GM21737 (cell line): ENCODE results near the gene MYLK.
"Not testable (repeated sequence)": the region's sequence is repeated elsewhere in the genome, so short reads cannot be mapped to it uniquely, and the experiment has no call there.

Experiments used
- ATAC-seq: cut with Tn5 transposase; IDR thresholded peaks from one replicate; pipeline ENCODE4 v1.9.1; 2021; ENCODE audit warnings: mild to moderate bottlenecking, moderate library complexity; ENCODE audit not compliant: unreplicated experiment

Gene MYLK

GRCh38 chr3:123608263-123608937 lies 275.7 kb downstream of the MYLK start:
- no peak for ATAC-seq

GRCh38 chr3:123606527-123606926 lies 277.6 kb downstream of the MYLK start:
- no peak for ATAC-seq

GRCh38 chr3:123605789-123606234 lies 278.3 kb downstream of the MYLK start:
- peak; percentile 64 for ATAC-seq

DNA sequence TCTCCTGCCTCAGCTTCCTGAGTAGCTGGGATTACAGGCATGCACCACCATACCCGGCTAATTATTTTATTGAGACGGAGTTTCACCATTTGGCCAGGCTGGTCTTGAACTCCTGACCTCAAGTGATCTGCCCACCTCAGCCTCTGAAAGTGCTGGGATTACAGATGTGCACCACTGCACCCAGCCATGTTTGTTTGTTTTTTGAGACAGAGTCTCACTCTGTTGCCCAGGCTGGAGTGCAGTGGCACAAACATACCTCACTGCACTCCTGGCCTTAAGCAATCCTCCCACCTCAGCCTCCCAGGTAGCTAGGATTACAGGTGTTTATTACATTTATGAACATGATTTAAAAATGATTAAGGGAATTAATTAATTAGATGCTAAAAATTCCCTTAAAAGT lies 281.0 kb downstream of the MYLK start:
- ATAC-seq = not testable (repeated sequence)

DNA sequence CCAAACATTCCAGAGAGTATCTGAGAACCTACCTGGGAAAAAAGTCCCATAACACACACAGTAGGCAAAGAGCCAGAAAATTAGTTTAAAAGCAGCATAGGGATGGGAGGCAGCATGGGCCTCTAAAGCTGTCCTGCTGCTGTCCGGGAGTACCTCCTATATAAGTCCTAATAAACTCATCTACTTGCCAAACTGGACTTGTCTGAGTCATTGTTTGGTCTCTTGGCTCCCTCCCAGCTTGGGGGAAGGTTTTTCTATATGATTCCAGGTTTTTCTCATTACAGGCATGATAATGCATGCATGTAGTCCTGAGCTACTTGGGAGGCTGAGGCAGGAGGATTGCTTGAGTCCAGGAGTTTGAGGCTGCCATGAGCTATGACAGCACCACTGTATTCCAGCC lies 281.8 kb downstream of the MYLK start:
- ATAC-seq = no peak

GRCh38 chr3:123600863-123601262 lies 283.3 kb downstream of the MYLK start:
- not testable (repeated sequence) for ATAC-seq

DNA sequence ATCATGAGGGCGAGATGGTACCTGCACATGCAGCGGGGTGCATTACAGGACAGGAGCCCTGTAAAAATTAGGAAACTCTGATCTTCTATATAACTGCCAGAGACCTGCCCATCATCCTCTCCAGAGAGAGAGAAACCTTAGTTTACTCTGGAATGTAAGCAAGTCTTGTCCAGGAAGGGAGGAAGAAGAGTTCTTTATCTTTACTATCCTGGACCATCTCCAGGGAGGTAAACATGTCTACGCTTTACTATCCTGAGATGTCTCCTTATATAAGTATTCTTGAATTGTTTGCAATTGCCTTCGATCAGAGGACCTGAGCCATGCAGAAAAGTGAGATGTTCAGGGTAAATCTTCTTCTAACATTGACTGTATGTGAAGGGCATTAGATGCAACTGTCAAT lies 286.6 kb downstream of the MYLK start:
- no peak for ATAC-seq

- ATAC-seq = no peak
Observed at GRCh38 chr3:123595396-123596180, 288.5 kb downstream of the MYLK start.

- no peak for ATAC-seq
Observed at GRCh38 chr3:123593381-123593780, 290.8 kb downstream of the MYLK start.

DNA sequence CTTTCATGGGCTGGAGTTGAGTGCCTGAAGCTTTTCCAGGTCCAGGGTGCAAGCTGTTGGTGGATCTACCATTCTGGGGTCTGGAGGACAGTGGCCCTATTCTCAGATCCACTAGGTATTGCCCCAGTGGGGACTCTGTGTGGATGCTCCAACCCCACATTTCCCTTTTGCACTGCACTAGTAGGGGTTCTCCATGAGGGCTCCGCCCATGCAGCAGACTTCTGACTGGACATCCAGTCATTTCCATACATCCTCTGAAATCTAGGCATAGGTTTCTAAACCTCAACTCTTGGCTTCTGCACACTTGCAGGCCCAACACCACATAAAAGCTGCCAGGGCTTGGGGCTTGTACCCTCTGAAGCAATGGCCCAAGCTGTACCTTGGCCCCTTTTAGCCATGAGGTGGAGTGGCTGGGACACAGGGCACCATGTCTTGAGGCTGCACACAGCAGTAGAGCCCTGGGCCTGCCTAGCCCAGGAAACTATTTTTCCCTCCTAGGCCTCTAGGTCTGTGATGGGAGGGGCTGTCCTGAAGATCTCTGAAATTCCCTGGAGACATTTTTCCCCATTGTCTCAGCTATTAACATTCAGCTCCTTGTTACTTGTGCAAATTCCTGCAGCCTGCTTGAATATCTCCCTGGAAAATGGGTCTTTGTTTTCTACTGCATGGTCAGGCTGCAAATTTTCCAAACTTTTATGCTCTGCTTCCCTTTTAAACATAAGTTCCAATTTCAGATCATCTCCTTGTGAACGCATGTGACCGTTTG lies 293.3 kb downstream of the MYLK start:
- ATAC-seq = no peak

DNA sequence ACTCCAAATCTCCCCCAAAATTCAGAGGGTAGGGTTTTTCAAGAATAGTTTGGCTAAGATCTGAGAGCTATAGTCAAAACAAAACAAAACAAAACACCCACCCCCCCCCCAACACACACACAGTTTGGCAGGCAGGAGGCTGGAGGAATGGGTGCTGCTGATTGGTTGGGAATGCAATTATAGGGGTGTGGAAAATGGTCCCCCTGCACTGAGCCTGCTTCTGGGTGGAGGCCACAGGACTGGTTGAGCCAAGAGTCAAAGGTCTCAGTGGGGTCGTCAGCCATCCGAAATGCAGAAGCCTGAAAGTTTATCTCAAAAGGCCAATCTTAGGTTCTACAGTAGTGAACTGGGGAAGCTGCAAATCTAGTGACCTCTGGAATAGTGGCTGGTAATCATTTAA lies 296.7 kb downstream of the MYLK start:
- no peak for ATAC-seq

GRCh38 chr3:123586968-123587367 lies 297.2 kb downstream of the MYLK start:
- ATAC-seq = no peak

GRCh38 chr3:123586131-123586530 lies 298.0 kb downstream of the MYLK start:
- ATAC-seq = no peak

DNA sequence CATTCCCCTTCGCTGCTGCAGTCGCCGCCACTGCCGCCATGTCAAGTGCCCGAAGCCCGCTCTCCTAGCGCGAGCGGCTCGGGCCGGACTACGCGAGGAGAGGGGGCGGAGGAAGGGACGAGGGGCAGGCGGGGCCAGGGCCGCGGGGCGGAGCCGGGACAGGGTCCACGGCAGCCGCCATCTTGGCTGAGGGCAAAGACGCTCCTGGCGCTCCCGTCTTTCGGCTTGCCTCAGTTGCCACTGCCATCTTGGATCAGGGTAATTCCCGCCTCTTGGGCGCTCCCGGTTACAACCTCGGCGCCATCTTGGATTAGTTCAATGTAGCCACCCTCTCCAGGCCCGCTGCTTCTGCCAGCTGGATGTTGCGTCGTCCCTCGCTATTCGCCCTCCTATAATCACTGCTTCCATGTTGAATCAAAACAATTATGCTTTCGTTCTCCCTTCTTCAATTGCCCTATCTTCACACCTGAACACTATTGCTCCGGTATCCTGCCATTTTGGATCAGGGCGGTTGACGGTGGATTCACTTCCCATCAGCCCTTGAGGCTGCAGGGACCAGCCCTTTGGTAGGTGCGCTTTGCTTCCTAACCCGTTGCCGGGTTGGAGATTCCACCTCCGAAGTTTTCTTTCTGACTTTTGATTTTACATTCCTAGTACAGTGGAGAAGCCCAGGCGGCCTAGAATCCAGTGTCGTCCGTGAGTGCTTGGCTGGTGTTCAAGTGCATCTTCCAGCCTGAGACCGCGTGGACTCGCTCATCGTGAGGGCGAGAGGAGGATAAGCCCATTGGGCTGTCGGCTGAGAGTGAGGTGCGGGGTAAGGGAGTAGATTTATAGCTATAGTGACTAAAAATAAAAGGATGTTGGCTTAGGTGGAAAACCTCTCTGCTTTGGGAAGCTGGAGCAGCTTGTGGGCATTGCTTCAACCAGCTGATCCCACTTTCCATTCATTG lies 298.9 kb downstream of the MYLK start, which contains the start of gene HACD2:
HACD2 (minus strand) TSS at position 66 of the 950 bp plus-strand sequence; CDS start at position 40, 26 bp downstream.
- peak; percentile 90 for ATAC-seq

- peak; percentile 31 for ATAC-seq
Observed at GRCh38 chr3:123584284-123584987, 299.7 kb downstream of the MYLK start.

DNA sequence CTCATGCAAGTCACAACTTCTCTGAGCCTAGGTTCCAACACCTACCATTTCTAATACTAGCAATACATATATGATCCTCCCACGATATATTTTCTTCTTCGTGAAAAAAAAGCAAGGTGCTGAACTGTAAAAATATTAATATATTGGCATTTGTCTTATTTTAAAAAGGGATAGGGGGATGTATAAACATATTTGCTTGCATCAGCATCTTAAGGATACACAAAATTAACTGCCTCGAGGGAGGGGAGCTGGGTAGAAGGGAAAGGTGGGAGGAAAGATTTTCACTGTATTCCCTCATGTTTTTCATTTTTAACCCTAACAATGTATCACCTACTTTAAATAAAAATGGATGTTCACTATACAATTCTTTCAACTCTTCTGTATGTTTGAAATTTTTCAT lies 300.6 kb downstream of the MYLK start:
- no peak for ATAC-seq

GRCh38 chr3:123582315-123582714 lies 301.8 kb downstream of the MYLK start:
- no peak for ATAC-seq

GRCh38 chr3:123576122-123576521 lies 308.0 kb downstream of the MYLK start:
- ATAC-seq = no peak

DNA sequence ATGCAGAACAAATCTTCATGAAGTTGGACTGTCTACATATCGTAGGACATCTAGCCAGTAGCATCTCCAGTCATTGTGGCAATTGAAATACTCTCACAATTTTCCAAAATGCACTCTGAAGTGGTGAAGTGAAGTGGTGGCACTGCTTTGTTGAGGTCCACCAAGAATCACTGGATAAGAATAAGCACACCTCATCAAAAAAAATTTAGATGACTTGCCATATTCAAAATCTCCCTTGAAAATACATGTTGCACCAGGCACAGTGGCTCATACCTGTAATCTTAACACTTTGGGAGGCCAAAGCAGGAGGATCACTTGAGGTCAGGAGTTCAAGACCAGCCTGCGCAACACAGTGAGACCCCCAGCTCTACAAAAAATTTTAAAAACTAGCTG lies 312.2 kb downstream of the MYLK start:
- no peak for ATAC-seq
